ENCODE data around the gene KPNA5. TPM values are rescaled to one million over a fixed set of nuclear protein-coding genes. Genes with fewer than 3 reads are reported as not detected.
A peak's percentile ranks its signal among the peaks of the same experiment; 100 is the strongest.

KPNA5 gene
- total RNA-seq, 1 experiment from 2014 or later = 12.2 TPM

GRCh38 chr6:116714296-116714695, 33.3 kb downstream of the KPNA5 start:
- no peaks in the 10 kb centered on the region for H3K27me3 Mint-ChIP-seq (ENCODE audit: low read depth)
- TF ChIP-seq ZNF416 (CRISPR knock-in tag; IDR thresholded peaks at IDR 0.05) (no peak), EMX1 (CRISPR knock-in tag; IDR thresholded peaks at IDR 0.05) (no peak), ESRRA (CRISPR knock-in tag; IDR thresholded peaks at IDR 0.05; ENCODE audit: borderline replicate concordance) (no peak), PRDM15 (CRISPR knock-in tag; IDR thresholded peaks at IDR 0.05) (no peak), ATF2 (CRISPR knock-in tag; IDR thresholded peaks at IDR 0.05; ENCODE audit: borderline replicate concordance, low read depth) (no peak), ZNF232 (CRISPR knock-in tag; IDR thresholded peaks at IDR 0.05) (no peak), ZNF121 (CRISPR knock-in tag; IDR thresholded peaks at IDR 0.05) (no peak), ATF1 (CRISPR knock-in tag; IDR thresholded peaks at IDR 0.05) (no peak), GRHL2 (CRISPR knock-in tag; IDR thresholded peaks at IDR 0.05; ENCODE audit: insufficient replicate concordance, severe bottlenecking) (no peak), ZNF263 (CRISPR knock-in tag; IDR thresholded peaks at IDR 0.05; ENCODE audit: low read depth) (no peak), HMGXB4 (CRISPR knock-in tag; IDR thresholded peaks at IDR 0.05) (no peak), IRF1 (CRISPR knock-in tag; IDR thresholded peaks at IDR 0.05) (no peak), MLX (CRISPR knock-in tag; IDR thresholded peaks at IDR 0.05) (no peak), RELA (CRISPR knock-in tag; IDR thresholded peaks at IDR 0.05; ENCODE audit: borderline replicate concordance) (no peak), USF1 (CRISPR knock-in tag; IDR thresholded peaks at IDR 0.05) (no peak), NFYB (CRISPR knock-in tag; conservative IDR thresholded peaks at IDR 0.05; ENCODE audit: low read depth) (no peak), ZNF281 (CRISPR knock-in tag; IDR thresholded peaks at IDR 0.05) (no peak), ATF3 (CRISPR knock-in tag; conservative IDR thresholded peaks at IDR 0.05) (no peak), E2F1 (CRISPR knock-in tag; IDR thresholded peaks at IDR 0.05) (no peak)
- peaks cover 64% of the 10 kb centered on the region for H3K36me3 Mint-ChIP-seq
- POLR2A ChIA-PET = no interaction called here
- CTCF ChIA-PET = no interaction called here
- peaks cover 12% of the 10 kb centered on the region for H3K9me3 Mint-ChIP-seq
- no peak overlapping the region for H3K4me3 Mint-ChIP-seq
- H3K4me1 Mint-ChIP-seq = peaks cover 4% of the 10 kb centered on the region; the same call in 1 of the 2 replicates
- ATAC-seq (no peak), DNase-seq (ENCODE audit: low spot score) (no peak)
- peak overlapping the region; percentile 42; the same call in 1 of the 2 replicates for H3K27ac Mint-ChIP-seq
